Measurements from ENCODE around the gene STK39. TPM values are rescaled to one million over a fixed set of nuclear protein-coding genes. Genes with fewer than 3 reads are reported as not detected.

Gene STK39
- total and polyA plus RNA-seq, 2 of the 4 experiments (the other 2 are of a cell fraction): 11.8 to 16.4 TPM

DNA sequence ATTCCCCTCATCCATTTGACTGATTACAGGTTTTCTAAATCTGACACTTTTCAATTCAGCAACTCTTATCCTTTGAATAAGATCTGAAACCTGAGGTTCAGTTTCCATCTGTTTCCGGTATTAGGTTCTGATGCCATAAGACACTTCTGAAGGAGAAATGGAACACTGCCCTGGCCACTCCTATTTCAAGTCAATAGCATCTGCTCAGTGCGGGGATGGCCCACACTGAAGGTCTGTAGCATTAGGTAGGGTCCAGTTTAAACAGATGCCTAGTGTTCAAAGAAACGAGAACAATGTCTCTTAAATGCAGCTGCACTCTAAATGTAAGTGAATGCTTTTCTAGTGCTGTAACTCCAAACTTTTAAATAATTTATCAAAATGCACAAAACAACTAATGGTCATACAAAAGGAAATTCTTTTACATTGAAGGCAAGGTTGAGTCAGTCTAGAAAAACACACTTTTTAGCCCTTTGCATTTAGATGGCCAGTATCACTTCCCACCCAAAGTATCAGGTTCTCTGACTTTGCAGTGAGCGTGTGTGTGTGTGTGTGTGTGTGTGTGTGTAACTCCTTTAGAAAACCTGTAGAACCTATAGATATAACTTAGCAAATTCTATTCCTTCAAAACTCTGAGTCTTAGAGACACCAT, 78.2 kb downstream of the STK39 start (continued):
- TF ChIP-seq FOS (IDR thresholded peaks at IDR 0.05; ENCODE audit: low read depth, low read length): no peak

DNA sequence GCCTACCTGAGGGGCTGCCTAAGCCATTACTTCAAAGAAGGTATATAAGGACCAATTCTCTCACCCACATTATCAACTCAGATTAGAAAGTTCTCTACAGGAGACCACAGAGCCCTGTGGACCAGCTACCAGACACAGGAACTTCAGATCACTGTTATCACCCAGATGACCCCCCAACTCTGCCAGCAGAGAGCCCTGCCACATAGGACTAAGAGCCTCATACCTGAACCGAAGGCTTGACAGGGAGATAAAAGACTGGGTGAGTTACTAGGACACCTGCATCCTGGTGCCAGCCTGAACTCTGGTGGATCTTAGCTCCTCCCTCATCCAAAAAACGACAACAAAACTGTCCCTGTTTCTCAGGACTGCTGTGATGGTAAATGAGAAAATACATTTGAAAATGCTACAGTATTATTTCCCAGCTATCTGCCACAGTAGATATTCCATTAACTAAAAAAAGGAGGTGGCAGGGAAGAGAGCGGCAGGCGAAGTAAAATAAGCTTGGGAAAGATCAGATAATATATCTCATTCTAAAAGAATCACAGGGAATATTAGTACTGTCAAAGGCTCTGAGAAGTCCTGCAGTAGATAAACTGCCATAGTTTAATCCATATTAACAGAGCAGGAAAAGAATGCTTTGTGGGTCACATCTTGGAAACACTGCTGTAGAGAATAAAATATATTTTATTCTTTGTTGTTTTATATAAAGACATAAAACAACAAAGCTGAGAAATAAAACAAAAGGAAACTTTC, 79.7 kb downstream of the STK39 start:
- H4K20me1 ChIP-seq (ENCODE audit: insufficient read depth, low read length): peaks cover 11% of the 10 kb centered on the region
- TF ChIP-seq FOS (IDR thresholded peaks at IDR 0.05; ENCODE audit: low read depth, low read length): no peak
- no peak for TF ChIP-seq BHLHE40 (IDR thresholded peaks at IDR 0.05; ENCODE audit: low read depth, low read length)
- TF ChIP-seq, protein P1, sequence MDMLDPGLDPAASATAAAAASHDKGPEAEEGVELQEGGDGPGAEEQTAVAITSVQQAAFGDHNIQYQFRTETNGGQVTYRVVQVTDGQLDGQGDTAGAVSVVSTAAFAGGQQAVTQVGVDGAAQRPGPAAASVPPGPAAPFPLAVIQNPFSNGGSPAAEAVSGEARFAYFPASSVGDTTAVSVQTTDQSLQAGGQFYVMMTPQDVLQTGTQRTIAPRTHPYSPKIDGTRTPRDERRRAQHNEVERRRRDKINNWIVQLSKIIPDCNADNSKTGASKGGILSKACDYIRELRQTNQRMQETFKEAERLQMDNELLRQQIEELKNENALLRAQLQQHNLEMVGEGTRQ (IDR thresholded peaks at IDR 0.05; ENCODE audit: low read depth, low read length): no peak
- TF ChIP-seq, protein P2, sequence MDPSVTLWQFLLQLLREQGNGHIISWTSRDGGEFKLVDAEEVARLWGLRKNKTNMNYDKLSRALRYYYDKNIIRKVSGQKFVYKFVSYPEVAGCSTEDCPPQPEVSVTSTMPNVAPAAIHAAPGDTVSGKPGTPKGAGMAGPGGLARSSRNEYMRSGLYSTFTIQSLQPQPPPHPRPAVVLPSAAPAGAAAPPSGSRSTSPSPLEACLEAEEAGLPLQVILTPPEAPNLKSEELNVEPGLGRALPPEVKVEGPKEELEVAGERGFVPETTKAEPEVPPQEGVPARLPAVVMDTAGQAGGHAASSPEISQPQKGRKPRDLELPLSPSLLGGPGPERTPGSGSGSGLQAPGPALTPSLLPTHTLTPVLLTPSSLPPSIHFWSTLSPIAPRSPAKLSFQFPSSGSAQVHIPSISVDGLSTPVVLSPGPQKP (IDR thresholded peaks at IDR 0.05; ENCODE audit: borderline replicate concordance, low read depth, low read length): no peak
- TF ChIP-seq RFX5 (IDR thresholded peaks at IDR 0.05; ENCODE audit: low read depth, low read length): no peak
- no peak overlapping the region for H2AFZ ChIP-seq (replicated peaks; ENCODE audit: low read length, poor library complexity)
- peaks cover 15% of the 10 kb centered on the region for H3K4me1 ChIP-seq (ENCODE audit: control insufficient read depth, insufficient read depth, low read length)
- H3K79me1 ChIP-seq (ENCODE audit: low read depth in 1 of 2, low read length in 2 of 2): peaks cover 46 to 69% of the 10 kb centered on the region in 2 experiments
- no peak overlapping the region for H4K91ac ChIP-seq (ENCODE audit: insufficient read depth, low read depth, low read length)
- ChIA-PET CTCF (no interaction called here), POLR2A (ENCODE audit: unreplicated experiment) (no interaction called here)
- no CpG with 5 or more reads among the region's 4 CpGs for WGBS, 2 experiments (ENCODE audit: extremely low coverage in 2 of 2, insufficient read length in 1 of 2)
- H4K8ac ChIP-seq (ENCODE audit: low read depth in 2 of 2, low read length in 2 of 2): no peak overlapping the region
- no peak overlapping the region for H3K56ac ChIP-seq (ENCODE audit: extremely low read depth, insufficient read depth, low read length)
- H3K4ac ChIP-seq (ENCODE audit: low read depth, low read length): no peak overlapping the region; the same call in 1 of the 2 replicates
- peak overlapping the region; percentile 28; the same call in 1 of the 2 replicates for H3K14ac ChIP-seq (replicated peaks; ENCODE audit: low read depth, low read length)
- H3K18ac ChIP-seq (ENCODE audit: low read depth, low read length): no peak overlapping the region
- H2BK120ac ChIP-seq (ENCODE audit: low read depth, low read length): no peak overlapping the region
- H3K9me1 ChIP-seq (ENCODE audit: insufficient read depth, low read length): peaks cover 19% of the 10 kb centered on the region
- in situ Hi-C loops (cut with MboI; ENCODE audit: low sequenced_read_pairs): no loop called here
- ATAC-seq (ENCODE audit: low read depth) (no peak), DNase-seq (no peak)
- H2AK9ac ChIP-seq (replicated peaks; ENCODE audit: low read depth, low read length, poor library complexity): peak overlapping the region; percentile 51
- H3K23ac ChIP-seq (ENCODE audit: low read depth, low read length): no peak overlapping the region
- no peak overlapping the region for H3K9ac ChIP-seq (ENCODE audit: low read depth, low read length)
- H2BK20ac ChIP-seq (ENCODE audit: low read depth, low read length): no peak overlapping the region
- no peak overlapping the region for H3K27ac ChIP-seq (ENCODE audit: insufficient read depth, low read length)
- no peaks in the 10 kb centered on the region for H3K27me3 ChIP-seq (ENCODE audit: control insufficient read depth, insufficient read depth, low read length)
- 0 out of 2 replicates have a peak, but pooled peaks cover 2% of the 10 kb centered on the region for H3K36me3 ChIP-seq (ENCODE audit: control insufficient read depth, insufficient read depth, low read length)
- H2BK5ac ChIP-seq (ENCODE audit: low read depth, low read length, poor library complexity, severe bottlenecking): no peak overlapping the region
- no peak overlapping the region for H2AK5ac ChIP-seq (ENCODE audit: low read depth, low read length)
- no TSS peak for BruUV-seq (replicated peaks)
- no peak overlapping the region for H3K4me2 ChIP-seq (ENCODE audit: low read depth, low read length)
- no peak overlapping the region for H2BK15ac ChIP-seq (ENCODE audit: low read depth, low read length)
- intact Hi-C loops (cut with micrococcal nuclease): no loop called here
- H3K4me3 ChIP-seq (ENCODE audit: insufficient read depth, low read depth, low read length): no peak overlapping the region
- H4K5ac ChIP-seq (ENCODE audit: low read depth, low read length): no peak overlapping the region
- dilution Hi-C loops (cut with HindIII; ENCODE audit: low sequenced_read_pairs, unreplicated experiment): no loop called here
- no peaks in the 10 kb centered on the region for H3K9me3 ChIP-seq (ENCODE audit: control insufficient read depth, insufficient read depth, low read length)
